ENCODE measurements around the gene NTN3.
A peak's percentile ranks its signal among the peaks of the same experiment; 100 is the strongest.
"Not testable (repeated sequence)": the region's sequence is repeated elsewhere in the genome, so short reads cannot be mapped to it uniquely, and the experiment has no call there.

NTN3 gene

GRCh38 chr16:2441143-2441804, 29.8 kb upstream of the NTN3 start:
- not testable (repeated sequence) for DNase-seq

- no peak for DNase-seq
Observed at GRCh38 chr16:2443555-2443954, 27.5 kb upstream of the NTN3 start.

- no peak for DNase-seq
Observed at GRCh38 chr16:2447920-2448583, 23.0 kb upstream of the NTN3 start.

GRCh38 chr16:2449118-2449517, 22.0 kb upstream of the NTN3 start:
- DNase-seq, result no peak

GRCh38 chr16:2450535-2450934, 20.6 kb upstream of the NTN3 start:
- DNase-seq, result no peak

- no peak for DNase-seq
Observed at GRCh38 chr16:2450975-2451381, 20.1 kb upstream of the NTN3 start.

GRCh38 chr16:2451851-2452320, 19.2 kb upstream of the NTN3 start:
- DNase-seq, result no peak

- no peak for DNase-seq
Observed at GRCh38 chr16:2452650-2453049, 18.4 kb upstream of the NTN3 start.

GRCh38 chr16:2455081-2455845, 15.8 kb upstream of the NTN3 start:
- DNase-seq, result no peak

GRCh38 chr16:2456551-2457153, 14.4 kb upstream of the NTN3 start:
- DNase-seq, result no peak

GRCh38 chr16:2457267-2457666, 13.8 kb upstream of the NTN3 start:
- no peak for DNase-seq

GRCh38 chr16:2457946-2458345, 13.2 kb upstream of the NTN3 start:
- DNase-seq, result no peak

- DNase-seq, result peak; percentile 69
Observed at GRCh38 chr16:2458887-2459646, 12.0 kb upstream of the NTN3 start.

GRCh38 chr16:2459647-2460390, 11.3 kb upstream of the NTN3 start, which contains the start of gene TEDC2:
Gene TEDC2 (plus strand): TSS chr16:2460109. CDS start chr16:2460145, 36 bp downstream.
- peak; percentile 99 for DNase-seq

GRCh38 chr16:2460391-2460713, 10.7 kb upstream of the NTN3 start:
- no peak for DNase-seq

- no peak for DNase-seq
Observed at GRCh38 chr16:2460916-2461315, 10.2 kb upstream of the NTN3 start.

GRCh38 chr16:2462031-2462866, 8.8 kb upstream of the NTN3 start:
- no peak for DNase-seq

GRCh38 chr16:2464333-2464732, 6.8 kb upstream of the NTN3 start:
- peak; percentile 63 for DNase-seq

- DNase-seq, result peak; percentile 55
Observed at GRCh38 chr16:2465653-2466415, 5.3 kb upstream of the NTN3 start.

All from NCI-H69 (cell line).